8988T (cell line): Measurements from ENCODE around the gene GNRHR.
"Not testable (repeated sequence)": the region's sequence is repeated elsewhere in the genome, so short reads cannot be mapped to it uniquely, and the experiment has no call there.

Experiments used
- DNase-seq: peaks from one replicate; pipeline ENCODE4 v3.0.0; 2011

The GNRHR gene, protein sequence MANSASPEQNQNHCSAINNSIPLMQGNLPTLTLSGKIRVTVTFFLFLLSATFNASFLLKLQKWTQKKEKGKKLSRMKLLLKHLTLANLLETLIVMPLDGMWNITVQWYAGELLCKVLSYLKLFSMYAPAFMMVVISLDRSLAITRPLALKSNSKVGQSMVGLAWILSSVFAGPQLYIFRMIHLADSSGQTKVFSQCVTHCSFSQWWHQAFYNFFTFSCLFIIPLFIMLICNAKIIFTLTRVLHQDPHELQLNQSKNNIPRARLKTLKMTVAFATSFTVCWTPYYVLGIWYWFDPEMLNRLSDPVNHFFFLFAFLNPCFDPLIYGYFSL

DNA sequence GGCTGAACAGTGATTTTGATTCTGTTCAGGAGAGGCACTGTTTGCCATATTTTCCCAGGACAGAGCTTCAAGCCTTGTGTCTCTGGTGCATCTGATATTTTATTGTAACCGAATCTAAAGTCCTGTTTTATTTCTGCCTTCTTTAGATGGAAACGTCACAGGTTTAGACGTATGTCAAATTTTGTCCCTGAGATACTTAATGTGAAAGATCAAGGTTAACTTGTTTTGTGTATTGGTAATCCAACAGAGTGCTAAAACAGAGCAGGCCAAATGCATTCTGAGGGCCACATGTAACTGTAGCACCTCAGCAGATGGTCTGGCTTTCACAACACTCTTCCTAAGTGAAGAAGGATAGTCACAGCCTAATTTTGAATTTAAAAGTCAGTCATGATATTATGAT, at the start of gene GNRHR:
Gene GNRHR (minus strand): TSS at position 101 of the 400 bp plus-strand sequence. CDS start 53 bp downstream, at position 48.
- DNase-seq = no peak

DNA sequence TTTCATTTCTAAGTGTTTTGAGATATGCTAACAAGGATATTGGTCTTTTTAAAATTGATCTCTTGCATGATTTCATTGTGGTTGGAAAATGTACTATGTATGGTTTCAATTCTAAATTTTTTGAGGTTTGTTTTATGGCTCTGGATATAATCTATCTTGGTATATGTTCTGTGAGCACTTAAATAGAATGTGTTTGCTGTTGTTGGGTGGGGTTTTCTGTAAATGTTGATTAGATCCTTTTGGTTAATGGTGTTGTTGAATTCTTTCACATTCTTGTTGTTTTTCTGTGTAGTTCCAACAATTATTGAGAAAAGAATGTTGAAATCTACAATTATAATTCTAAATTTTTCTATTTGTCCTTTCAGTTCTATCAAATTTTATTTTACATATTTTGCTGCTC, 42.6 kb upstream of the GNRHR start:
- DNase-seq = no peak

DNA sequence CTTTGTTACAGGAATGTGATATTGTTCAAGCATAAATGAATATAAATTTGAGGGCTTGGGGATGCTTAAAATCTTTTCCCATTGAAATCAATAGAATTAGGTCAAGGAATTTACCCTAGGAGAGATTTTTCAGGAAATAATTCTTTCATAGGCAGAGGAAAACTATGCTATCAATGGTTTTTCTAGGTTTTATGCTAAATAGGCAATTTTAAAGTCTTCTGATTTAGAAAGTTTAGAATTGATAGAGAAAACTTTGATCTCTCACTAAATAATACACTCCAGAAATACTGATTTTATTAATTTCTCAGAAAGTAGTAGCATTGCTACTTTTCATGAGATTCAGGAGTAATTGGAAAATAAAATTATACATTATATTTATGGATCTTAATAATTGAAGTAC, 36.5 kb upstream of the GNRHR start:
- DNase-seq = no peak

DNA sequence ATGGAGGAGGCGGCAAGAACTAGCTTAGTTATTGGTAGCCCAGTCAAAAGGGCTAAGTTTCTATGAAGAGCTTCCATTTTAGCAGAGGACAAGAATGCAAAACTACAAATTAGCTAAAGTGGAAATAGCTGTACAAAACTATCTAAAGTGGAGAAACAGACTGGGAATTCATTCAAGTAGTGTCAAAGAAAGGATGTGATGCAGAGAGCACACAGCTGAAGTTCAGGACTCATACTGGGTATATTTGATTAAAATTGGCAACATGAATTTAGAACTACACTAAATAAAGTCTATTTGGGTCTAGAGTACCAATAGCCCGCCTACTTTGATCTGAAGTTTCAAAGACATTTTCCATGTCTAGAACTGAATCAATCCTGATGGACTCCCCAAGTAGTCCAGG, 33.1 kb upstream of the GNRHR start:
- no peak for DNase-seq

DNA sequence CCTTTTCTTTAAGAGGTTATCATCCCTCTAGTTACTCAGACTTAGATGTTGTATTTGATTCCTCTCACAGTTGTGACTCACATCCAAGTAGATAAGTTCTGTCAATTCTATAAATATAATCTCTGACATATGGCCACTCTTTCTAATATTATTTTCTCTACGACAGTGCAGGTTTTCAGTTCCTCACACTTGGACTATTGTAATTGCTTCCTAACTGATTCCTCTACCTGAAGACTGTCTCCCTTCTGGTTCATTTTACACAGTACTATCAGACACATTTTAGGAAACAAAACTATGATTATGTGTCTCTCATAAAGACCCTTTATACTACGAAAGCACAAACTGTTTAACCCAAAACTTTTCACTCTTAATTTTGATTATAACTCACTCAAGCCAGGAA, 31.3 kb upstream of the GNRHR start:
- DNase-seq = no peak

DNA sequence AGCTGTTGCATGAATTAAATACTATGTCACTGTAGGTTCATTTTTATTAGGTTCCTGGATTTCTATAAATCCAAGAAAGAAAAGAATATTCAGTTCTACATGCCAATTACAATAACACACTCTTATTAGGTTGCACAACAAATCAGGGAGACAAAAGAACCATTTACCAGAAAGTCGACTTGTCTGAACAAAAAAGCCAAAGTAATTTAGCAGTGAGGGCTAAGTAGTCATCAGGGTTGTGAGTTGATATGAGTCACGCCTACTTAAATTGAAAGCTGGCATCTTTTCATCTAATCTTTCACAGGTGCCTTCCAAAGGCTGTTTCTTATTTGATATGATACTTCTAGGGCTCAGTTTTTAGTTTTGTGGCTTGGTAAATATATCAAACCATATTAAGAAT, 25.4 kb upstream of the GNRHR start:
- no peak for DNase-seq

DNA sequence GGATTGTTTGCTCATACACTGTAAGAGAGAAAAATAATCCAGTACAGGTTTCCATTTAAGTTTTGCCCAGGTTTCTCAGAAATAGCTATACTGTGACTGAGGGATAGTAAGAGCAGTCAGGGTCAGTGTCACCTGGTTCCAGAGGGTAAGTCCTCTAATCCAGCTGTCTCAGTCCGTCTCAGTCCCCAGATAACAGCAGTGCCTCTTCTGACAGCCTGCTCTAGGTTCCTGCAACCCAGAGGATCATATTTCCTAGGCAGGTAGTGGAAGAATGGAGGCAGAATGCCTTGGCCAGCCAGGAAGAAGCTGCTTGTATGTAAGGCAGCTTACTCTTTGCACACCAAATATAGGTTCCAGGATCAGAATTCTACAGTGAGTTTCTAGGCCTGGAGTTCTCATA, 22.6 kb upstream of the GNRHR start:
- DNase-seq = no peak

DNA sequence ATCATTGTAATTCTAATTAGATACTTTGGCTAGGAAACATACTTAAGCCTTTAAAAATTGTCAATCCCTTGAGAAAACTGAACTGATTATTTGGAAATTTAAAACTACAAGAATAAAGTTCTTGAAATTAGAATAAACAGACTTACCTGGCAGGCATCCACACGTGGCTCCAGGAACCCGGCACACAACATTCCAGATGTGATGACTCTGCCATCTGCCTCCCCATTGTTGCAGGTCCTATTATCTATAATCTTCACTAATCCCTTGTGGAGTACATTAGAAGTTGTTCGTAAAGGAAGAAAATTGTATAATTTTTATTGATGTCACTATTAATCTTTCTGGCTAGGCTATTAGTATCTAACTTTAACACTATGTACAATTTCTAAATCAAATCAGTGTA, 16.2 kb upstream of the GNRHR start:
- no peak for DNase-seq

DNA sequence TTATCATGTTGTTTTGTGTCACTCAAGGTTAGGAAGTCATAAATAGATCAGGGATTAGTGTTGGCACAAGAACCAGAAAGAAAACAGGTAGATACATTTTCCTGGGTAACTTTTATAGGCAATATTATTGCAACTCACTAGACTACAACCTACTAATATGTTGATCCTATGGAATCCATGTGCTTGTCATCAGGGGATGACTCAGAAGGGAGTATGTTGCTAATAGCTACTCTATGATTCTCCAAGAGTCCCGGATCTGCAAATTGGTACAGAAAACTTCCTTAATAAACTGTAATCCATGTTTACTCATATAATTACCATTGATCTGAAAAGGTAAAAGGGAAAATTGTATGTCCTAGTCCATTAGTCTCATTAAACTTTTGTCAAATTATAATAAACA, 11.7 kb upstream of the GNRHR start:
- DNase-seq = no peak

DNA sequence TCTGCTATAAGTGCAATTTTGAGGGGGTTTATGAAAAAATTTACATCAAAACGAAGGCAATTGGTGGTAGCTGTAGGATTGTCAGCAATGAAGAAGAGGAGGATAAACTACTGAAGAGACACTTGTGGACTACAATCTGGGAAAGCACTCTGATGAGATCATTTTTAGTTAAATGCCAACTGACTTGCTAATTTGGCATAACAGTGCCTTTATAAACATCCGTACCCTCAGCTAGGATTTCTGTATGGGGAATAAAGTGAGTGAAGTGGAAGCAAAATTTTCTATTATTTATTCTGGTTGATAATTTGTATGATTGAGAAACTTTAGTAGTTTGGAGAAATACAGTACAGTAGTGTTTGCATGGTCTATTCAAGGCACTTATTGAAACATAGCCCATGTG, 11.2 kb upstream of the GNRHR start:
- no peak for DNase-seq

DNA sequence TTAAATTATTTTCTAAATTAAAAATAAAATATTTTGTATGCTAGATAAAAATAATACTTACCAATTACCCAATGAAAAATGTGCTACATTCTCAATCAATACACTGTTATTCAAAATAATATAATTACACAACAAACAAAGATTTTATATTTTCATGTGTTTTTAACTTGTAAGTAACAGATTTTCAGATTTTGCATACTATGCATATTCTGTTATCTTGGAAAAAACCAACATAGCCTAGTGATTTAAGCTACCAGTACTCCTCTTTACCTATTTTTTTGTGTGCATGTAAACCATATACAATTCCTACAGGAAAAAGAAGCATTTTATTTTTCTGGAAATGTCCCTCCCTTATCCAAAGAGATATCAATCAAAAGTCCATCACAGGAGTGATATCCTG, 10.0 kb upstream of the GNRHR start:
- no peak for DNase-seq

DNA sequence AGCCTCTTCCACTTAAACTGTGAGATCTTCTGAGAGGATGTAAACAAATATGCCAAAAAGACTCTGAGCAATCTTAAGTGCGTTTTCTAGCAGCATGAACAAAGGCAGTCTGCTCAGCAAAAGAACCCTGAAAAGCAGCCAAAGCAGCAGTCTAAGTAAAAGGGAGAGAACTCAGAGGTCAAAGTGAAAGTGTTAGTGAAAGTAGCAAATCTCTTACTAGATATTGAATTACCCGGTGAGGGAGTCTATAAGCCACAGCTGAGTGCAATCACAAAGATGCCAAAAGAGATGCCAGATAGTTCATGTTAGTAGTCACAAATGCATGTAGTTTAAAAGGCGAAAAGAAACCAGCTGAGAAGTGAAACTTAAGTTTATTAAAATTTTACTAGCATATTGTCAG, 7.9 kb upstream of the GNRHR start:
- no peak for DNase-seq

DNA sequence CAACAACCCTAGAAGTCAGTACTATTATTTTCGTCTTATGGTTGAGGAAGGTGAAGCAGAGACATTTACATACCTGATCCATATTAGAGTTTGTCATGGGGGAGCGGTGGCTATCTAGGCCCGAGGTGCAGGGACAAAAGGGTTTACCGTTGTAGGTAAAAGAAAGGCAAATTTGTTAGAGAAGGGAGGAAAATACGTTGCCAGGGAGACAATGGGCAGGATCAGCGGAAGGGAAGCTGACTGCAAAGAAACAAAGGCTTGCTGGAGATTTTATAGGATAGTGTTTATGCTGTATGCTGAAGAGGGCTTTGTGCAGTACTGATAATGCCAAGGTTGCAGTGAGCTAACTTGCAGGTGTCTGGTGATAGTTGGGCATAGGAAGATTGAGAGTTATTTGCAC, 2.8 kb upstream of the GNRHR start:
- DNase-seq = not testable (repeated sequence)

DNA sequence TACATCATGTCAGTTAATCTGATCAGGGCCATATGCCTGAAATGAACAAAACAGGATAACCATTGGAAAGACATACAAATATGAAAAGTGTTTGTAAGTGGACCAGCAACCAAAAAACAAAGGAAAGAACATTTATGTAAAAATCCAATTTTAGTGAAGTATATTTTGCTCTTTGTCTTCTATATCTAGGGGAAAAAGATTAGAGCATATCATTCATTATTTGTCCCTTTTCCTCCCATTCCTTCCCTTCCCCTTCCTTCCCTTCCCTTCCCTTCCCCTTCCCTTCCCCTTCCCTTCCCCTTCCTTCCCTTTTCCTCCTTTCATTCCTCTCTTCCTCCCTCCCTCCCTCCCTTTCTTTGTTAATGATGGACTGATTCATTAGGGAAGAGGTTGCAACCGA, 1.8 kb upstream of the GNRHR start:
- no peak for DNase-seq

DNA sequence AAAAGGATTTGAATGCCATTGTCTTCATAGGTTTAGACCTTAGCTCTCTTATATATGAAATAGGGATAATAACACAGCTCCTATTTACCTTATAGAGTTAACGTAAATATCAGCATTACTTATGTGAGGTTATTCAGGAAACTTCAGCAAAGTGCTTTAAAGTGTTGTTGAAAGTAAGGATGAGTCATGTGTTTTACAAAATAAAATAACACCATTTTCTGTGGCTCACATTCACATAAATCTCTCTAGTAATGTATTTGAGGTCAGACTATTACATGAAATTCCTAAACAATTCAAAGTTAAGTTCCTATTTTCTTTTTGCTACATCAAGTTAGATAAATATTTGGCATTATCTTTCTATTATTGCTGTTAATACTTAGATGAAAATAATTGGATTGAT, 2.9 kb downstream of the GNRHR start:
- DNase-seq = no peak

DNA sequence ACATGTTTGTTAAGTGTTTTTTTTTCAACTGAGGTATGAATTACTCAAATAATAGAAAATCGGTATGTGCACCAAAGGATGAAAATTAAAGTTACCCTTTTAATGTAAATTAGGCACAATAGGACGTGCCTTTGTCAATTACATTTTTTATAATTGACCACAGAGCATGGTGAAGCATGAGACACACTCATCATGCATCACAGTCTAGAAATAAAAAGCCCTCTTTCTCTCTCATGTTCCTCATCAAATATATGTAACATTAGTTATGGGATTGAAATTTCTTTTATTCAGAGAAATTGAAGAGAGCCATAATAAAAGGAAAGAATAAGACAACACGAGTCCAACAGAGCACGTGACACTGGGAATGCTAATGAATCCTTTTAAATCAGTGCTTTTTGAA, 3.5 kb downstream of the GNRHR start:
- no peak for DNase-seq

DNA sequence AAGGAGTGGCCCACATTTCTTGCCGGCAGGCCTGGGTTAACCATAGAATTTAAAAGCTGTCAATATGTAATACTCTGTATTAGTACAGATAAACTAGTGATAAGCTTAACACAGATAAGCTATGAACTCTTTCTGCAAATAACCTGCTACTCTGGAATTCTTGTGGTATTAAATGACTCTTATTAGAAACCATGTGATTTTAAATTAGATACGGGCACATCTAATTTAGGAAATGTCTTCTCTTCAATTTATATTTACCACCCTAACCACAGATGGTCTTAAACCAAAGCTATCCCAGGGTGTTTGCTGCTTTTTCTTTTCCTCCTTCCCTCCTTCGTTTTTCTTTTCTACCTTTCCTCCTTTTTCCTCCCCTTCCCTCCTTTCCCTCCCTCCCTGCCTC, 4.9 kb downstream of the GNRHR start:
- no peak for DNase-seq

DNA sequence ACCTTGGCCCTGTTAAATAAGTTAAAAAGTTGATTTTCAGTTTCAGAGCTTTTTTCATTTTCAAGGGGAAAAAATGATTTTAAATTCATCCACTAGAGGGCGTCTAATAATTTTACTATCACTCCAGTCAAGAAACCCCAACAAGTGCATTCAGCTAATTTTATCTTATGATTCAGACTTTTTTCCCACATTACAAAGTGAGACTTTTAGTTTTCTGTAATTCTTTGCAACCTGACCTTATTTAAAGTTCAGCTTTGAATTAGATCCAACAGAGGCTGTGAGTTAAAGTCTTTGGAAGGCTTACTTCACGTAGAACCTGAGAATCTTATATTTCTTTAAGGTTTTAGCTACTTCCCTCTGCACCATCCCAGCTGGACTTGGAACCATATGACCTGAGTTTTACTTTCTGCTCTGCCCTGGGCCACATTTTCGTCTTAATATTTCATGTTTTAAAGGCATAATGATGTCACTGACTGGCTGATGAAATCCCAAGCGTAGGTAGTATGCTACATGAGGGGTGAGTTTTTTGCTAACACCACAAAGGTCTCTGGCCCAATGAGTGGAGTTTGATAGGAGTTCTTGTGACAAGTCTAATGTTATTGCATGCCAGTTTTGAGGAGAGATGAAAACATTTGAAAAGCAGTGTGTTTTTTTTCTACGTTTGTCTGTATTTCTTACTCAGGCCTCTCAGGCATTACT, 7.2 kb downstream of the GNRHR start:
- DNase-seq = no peak

DNA sequence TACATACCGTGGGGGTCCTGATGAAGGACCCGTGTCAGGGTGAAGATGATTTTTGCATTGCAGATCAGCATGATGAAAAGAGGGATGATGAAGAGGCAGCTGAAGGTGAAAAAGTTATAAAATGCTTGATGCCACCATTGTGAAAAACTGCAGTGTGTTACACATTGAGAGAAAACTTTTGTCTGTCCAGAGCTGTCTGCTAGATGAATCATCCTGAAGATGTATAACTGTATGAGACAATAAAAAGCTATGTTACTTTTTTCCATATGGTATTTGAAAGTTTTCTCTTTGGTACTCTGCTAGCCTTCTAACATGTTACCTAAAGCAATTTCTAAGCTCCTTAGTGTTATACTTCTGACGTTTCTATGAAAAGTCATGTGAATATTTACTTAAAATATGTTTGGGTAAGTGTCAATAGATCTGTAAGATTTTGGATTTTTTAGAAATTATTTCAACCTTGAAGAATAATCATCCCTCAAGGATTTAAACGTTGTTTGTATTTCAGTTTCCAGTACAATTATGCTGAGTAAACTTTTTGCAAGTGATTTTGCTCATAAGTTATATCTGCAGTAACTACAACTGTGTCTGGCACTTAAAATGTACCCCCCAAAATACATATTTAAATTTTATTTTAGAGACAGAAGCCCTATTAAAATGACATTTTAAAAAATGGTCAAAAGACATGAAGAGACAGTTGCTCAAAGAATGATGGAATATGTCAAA, 9.5 kb downstream of the GNRHR start:
- no peak for DNase-seq

DNA sequence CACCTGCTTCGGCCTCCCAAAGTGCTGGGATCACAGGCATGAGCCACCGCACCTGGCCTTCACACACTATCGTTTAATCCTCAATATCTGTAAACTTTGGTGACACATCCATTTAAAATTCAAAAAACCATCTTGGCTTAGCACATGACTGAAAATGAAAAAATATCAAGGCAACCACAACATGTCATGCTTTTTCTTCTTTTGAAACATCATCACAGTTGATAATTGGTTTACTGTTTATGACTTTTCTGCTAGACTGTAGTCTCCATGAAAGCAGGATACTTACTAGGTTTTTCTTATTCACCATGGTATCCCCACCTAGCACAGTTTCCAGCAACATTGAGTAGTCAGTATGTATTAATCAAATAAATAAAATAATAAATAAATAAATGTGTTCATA, 11.0 kb downstream of the GNRHR start:
- DNase-seq = no peak

DNA sequence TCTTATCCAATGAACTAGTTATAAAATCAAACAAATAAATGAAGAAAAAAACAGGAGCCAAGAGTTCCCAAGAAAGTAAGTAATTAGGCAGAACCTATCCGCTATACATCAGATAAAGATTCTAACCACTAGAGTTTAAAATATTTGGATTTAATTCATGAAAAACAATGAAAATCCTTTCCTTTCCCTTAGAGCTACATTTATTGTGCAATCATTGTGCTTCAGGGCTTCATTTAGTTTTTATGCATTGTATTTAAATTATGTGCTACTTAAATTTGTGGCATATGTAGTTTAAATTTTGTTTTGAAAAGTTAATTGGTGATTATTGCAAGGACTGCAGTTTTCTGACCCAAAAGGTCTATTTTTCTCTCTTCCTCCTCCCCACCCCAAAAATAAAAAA, 17.9 kb downstream of the GNRHR start:
- DNase-seq = no peak

DNA sequence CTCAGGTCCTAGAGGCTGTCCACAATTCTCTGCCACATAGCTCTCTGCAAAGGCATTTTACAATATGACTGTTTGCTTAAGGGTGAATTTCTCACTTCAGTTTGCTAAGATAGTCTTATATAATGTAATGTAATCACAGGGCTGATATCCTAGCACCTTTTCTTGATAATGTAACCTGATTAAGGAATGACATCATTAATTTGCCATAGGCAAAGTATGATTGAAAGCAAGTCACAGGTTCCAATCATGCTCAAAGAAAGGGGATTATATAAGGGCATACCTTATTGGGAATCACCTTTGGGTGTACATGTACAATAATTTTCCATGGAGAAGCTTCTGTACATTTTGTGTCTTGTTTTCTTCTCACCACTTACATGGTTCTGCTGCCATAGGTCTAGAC, 18.9 kb downstream of the GNRHR start:
- DNase-seq = no peak

DNA sequence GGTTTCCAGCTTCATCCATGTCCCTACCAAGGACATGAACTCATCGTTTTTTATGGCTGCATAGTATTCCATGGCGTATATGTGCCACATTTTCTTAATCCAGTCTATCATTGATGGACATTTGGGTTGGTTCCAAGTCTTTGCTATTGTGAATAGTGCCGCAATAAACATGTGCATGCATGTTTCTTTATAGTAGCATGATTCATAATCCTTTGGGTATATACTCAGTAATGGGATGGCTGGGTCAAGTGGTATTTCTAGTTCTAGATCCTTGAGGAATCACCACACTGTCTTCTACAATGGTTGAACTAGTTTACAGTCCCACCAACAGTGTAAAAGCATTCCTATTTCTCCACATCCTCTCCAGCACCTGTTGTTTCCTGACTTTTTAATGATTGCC, 23.7 kb downstream of the GNRHR start:
- not testable (repeated sequence) for DNase-seq
